ENCODE data around the gene ERICH4.
"Not testable (repeated sequence)": the region's sequence is repeated elsewhere in the genome, so short reads cannot be mapped to it uniquely, and the experiment has no call there.

The ERICH4 gene

GRCh38 chr19:41478875-41479756 lies 36.2 kb downstream of the ERICH4 start:
- DNase-seq, result no peak

- DNase-seq, result no peak
Measured at GRCh38 chr19:41479757-41480191, 36.8 kb downstream of the ERICH4 start.

GRCh38 chr19:41480336-41480735 lies 37.4 kb downstream of the ERICH4 start:
- DNase-seq, result no peak

- no peak for DNase-seq
Measured at GRCh38 chr19:41484822-41485221, 41.9 kb downstream of the ERICH4 start.

- DNase-seq, result not testable (repeated sequence)
Measured at GRCh38 chr19:41486953-41487352, 44.0 kb downstream of the ERICH4 start.

GRCh38 chr19:41492843-41493242 lies 49.9 kb downstream of the ERICH4 start:
- DNase-seq, result no peak

Measured in right hindlimb (tissue), 1 donor.